NCI-H82 (cell line): Measurements from ENCODE around the gene FURIN.
"Not testable (repeated sequence)": the region's sequence is repeated elsewhere in the genome, so short reads cannot be mapped to it uniquely, and the experiment has no call there.

ENCODE experiments used
- DNase-seq: peaks from one replicate; lab custom pipeline; 2025; lab: John Stamatoyannopoulos, UW

FURIN gene

DNA sequence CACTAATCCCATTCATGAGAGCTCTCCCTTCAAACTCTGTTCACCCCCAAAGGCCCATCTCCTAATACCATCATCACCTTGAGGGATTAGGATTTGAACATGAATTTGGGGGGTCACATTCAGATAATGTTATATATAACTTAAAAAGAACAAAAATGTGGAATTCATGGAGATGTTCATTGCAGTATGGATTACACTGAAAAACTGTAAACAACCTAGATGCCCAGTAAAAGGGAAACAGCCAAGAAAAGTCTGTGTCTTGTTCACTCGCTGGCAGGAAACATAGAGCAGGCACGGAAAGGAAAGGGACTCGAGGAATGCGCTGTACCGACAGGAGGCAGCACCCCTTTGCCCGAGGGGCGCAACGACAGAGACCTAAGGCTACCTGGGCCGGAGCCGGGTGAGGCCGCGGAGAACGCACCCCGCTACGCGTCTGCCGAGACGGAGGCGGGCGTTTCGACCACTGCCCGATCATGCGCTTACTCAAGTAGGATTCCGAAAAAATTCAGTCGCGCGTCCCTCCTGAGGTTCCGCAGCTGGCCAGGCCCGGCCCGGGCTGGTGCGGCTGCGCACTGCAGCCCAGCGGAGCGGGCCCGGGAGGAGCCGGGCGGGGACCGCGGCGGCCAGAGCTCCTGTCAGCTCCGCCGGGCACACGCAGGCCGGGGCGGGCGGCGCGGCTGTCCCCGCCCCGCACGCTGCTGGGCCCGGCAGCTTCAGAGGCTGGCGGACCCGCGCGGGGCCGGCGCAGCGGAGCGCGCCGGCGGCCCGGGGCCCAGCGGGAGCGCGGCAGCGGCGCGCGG lies 33.9 kb downstream of the FURIN start:
- peak; percentile 85 for DNase-seq

DNA sequence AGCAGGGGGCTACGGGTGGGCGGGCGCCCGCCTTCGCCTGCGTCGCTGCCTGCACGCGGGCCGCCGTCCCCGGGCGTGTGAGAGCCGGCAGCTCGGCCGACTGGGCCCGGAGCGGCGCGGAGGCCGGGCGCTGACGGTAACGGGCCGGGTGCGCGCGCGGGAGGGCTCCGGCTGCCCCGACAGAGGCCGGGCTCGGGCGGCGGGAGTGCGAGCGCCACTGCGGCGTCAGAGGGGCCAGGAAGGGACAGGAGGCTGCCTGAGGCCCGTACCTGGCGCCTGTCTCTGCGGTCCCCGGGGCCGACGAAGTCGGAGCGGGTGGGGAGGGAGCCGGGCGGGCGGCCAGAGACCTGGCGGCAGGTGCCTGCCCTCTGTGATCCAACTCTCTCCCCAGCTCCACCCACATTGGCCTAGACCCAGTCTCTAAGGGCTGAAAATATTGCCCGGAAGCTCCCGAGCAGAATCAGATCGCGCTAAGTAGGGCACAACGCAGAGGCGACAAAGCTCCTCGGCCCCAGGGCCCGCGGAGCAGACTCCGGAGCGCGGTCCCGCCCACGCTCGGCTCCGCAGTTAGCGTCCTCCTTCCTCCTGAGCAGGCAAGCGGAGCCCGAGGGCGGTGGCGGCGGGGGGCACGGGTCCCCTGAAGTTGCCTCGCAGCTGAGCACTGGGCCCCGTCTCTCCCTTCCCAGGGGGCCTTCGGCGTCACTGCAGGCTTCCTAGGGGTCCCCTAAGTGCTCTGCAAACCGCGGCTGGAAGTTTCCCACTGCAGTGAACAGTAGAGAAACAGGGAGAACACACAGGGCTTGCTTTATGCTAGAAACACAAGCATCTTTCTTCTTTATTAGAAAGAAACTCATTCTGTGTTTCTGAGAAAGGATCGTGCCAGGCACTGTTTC lies 34.7 kb downstream of the FURIN start, which contains the start of gene MAN2A2:
TSS of gene MAN2A2 (plus strand) at position 463 of the 893 bp plus-strand sequence. CDS start 906 bp downstream, outside the sequence.
- DNase-seq: peak; percentile 64

DNA sequence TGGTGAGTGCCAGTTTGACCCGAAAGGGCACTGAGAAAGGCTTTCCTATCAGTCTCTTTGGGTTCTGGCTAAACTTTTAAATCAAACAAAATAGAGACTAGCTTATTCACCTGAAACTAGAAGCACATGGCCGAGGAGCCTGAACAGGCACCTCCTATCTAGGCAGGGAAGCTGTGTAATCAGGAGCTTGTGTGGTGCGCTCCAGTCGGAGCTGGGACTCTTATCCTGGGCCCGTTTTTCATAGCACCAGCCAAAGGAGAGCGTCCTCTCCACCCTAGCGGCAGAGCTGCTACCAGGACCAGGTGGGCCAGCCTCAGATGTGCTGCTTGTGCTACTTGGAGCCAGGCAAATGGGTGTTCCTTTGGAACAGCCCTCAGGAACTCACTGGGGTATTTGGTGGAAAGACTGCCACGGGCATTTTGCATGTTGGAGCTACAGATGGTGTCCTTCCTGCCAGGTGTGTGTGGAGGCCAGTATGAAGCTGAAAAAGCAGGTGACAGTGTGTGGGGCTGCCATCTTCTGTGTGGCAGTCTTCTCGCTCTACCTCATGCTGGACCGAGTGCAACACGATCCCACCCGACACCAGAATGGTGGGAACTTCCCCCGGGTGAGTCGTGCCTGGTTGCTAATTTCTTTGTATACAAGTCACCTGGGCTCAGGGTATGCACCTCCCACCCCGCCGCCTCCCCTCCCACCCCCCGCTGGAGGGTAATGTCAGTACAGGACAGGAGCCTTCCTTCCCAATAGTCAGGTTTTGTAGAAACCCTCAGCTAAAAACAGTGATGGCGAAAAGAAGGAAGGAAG lies 35.5 kb downstream of the FURIN start:
- peak; percentile 26 for DNase-seq

- DNase-seq: no peak
Observed at GRCh38 chr15:90904746-90905145, 36.4 kb downstream of the FURIN start.

GRCh38 chr15:90905306-90906180 lies 37.2 kb downstream of the FURIN start:
- no peak for DNase-seq

GRCh38 chr15:90906181-90906849 lies 37.9 kb downstream of the FURIN start:
- no peak for DNase-seq

GRCh38 chr15:90907051-90907660 lies 38.8 kb downstream of the FURIN start:
- no peak for DNase-seq

DNA sequence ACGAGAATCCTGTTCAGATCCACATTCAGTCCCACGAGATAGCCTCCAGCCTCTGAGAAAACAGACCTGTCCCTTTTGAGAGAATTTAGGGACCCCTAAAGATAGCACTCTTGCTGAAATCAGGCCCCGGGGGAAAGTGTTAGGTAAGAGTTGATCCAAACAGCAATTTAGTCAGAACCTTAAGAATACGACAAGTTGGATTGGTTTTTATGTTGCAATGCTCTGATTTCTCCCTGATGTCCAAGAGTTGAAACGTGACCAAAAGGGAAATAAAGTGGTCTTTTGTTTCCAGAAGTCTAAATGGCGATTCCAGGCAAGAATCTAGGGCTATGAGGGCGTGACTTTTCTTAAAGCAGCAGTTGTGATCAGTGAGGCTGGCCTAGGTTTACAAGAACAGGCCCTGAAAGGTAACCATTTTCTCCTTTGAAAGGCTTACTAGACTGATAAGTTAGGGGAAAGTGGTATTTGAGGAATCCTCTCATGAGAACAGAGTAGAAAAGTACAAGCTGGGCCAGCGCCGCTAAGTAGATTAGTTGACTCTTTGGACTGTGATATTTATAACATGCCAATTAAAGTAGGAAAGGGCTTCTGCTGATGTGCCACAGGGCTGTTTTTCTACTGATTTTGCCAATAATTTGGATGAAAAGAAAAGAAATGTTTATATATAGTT lies 39.6 kb downstream of the FURIN start:
- DNase-seq: peak; percentile 19

DNA sequence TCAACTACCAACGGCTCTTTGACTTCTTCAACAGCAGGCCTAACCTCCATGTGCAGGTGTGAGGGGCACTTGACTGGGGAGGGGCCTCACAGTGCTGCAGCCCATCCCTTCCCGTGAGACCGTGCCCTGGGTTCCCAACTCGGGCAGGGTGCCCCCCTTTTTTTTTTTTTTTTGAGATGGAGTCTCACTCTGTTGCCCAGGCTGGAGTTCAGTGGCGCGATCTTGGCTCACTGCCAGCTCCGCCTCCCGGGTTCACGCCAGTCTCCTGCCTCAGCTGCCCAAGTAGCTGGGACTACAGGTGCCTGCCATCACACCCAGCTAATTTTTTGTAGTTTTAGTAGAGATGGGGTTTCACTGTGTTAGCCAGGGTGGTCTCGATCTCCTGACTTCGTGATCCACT lies 41.1 kb downstream of the FURIN start:
- not testable (repeated sequence) for DNase-seq

- DNase-seq: no peak
Observed at GRCh38 chr15:90909976-90910375, 41.6 kb downstream of the FURIN start.

GRCh38 chr15:90910441-90911301 lies 42.3 kb downstream of the FURIN start:
- no peak for DNase-seq

DNA sequence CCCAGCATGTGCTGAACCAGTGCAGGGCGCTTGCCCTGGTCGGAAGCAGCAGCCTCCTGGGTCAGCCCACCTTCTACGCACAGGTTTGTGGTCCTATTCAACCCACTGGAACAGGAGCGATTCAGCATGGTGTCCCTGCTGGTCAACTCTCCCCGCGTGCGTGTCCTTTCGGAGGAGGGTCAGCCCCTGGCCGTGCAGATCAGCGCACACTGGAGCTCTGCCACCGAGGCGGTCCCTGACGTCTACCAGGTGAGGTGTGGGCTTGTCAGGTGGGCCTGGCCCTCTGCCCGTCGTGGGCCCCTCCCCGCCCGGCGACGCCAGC lies 42.9 kb downstream of the FURIN start:
- no peak for DNase-seq

DNA sequence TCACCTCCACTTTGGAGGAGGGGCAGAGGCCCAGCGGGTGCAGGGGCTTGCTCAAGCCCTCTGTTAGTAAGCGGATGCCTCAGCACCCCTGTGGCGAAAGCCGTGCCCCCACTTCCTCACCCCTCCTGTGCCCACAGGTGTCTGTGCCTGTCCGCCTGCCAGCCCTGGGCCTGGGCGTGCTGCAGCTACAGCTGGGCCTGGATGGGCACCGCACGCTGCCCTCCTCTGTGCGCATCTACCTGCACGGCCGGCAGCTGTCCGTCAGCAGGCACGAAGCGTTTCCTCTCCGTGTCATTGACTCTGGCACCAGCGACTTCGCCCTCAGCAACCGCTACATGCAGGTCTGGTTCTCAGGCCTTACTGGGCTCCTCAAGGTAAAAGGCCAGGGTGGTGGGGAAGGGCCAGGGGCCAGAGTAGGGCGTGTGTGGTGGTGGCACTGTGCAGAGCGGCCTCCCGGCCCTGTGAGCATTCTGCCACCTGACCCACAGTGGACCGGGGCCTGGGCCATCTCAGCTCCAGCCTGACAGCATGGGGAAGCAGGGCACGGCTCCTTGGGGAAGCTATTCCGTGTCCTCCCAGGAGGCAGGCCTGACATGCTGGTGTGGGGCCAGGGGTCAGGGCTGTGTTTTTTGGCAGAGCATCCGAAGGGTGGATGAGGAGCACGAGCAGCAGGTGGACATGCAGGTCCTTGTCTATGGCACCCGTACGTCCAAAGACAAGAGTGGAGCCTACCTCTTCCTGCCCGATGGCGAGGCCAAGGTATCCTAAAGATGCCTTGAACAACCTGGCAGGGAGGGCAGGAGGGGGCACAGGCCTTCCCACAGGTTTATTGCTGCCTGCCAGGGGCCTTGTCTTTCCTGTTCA lies 43.8 kb downstream of the FURIN start:
- no peak for DNase-seq

- DNase-seq: no peak
Observed at GRCh38 chr15:90912770-90913075, 44.3 kb downstream of the FURIN start.

GRCh38 chr15:90913398-90913944 lies 45.1 kb downstream of the FURIN start:
- DNase-seq: no peak

DNA sequence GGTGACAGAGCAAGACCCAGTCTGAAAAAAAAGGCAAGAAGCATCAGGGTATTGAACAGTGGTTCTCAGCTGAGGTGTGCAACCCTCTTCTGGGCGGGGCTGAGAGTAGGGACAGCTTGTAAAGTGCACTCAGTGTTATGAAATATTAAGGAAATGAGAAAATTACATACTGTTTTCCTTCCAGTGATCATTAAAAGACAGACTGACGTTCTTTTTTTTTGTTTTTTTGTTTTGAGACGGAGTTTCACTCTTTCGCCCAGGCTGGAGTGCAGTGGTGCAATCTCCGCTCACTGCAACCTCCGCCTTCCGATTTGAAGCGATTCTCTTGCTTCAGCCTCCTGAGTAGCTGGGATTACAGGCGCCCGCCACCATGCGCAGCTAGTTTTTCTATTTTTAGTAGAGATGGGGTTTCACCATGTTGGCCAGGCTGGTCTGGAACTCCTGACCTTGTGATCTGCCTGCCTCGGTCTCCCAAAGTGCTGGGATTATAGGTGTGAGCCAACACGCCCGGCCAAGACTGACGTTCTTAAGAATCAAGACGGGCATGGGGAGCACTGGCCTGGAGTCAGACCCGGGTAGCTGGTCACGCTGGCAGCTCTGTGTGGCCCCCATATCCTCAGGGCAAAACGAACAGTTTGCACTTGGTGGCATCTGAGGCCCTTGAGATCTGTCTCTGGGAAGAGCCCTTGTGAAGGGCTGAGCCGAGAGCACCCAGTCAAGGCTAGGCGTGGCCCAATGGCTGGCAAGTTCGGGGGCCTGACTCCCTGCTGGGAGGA lies 46.1 kb downstream of the FURIN start:
- DNase-seq: no peak
